BLaER1 treated with 17β-estradiol and CSF1 and Interleukin-3, amounts not matched to agents 10 nM and 100 nM (cell line): ENCODE results near the gene NUP160.
"Not testable (repeated sequence)": the region's sequence is repeated elsewhere in the genome, so short reads cannot be mapped to it uniquely, and the experiment has no call there.

Source experiments
- H3K27ac ChIP-seq, 11 experiments: shearing (Covaris generic); formaldehyde crosslinking; 2 replicates each; pipeline ENCODE4 v1.8.1; 2022
- H3K27me3 ChIP-seq, 11 experiments: shearing (Covaris generic); formaldehyde crosslinking; 2 replicates each; pipeline ENCODE4 v1.8.1; 2022
- H3K36me3 ChIP-seq, 11 experiments: shearing (Covaris generic); formaldehyde crosslinking; 2 replicates each; pipeline ENCODE4 v1.8.1; 2022
- H3K4me1 ChIP-seq, 10 experiments: shearing (Covaris generic); formaldehyde crosslinking; 2 replicates each; pipeline ENCODE4 v1.8.1; 2022
- H3K4me2 ChIP-seq, 11 experiments: shearing (Covaris generic); formaldehyde crosslinking; 2 replicates each; pipeline ENCODE4 v1.8.1; 2022
- H3K4me3 ChIP-seq, 10 experiments: shearing (Covaris generic); formaldehyde crosslinking; 2 replicates each; pipeline ENCODE4 v1.8.1; 2022
- H3K9ac ChIP-seq, 11 experiments: shearing (Covaris generic); formaldehyde crosslinking; 2 replicates each; pipeline ENCODE4 v1.8.1; 2022
- H3K9me3 ChIP-seq, 11 experiments: shearing (Covaris generic); formaldehyde crosslinking; replicated peaks in 1 of 11; 2 replicates each; pipeline ENCODE4 v1.8.1; 2022
- H4K20me1 ChIP-seq, 11 experiments: shearing (Covaris generic); formaldehyde crosslinking; 2 replicates each; pipeline ENCODE4 v1.8.1; 2022
- Cebpa-rat ChIP-seq, 11 experiments: shearing (Covaris generic); IDR thresholded peaks; 2 replicates each; pipeline ENCODE4 v1.8.1; 2022

NUP160 gene

GRCh38 chr11:47847892-47848699 lies at the start of gene NUP160:
TSS of gene NUP160 (minus strand) at chr11:47848350. CDS start at chr11:47848318, 32 bp downstream.
- Histone ChIP-seq H3K4me1 (peaks cover 50 to 79% (median 71%) of the 10 kb centered on the region in 10 experiments), H3K4me2 (peak within 1 kb of the TSS; percentile 81 to 94 (median 89)), H3K4me3 (peak within 1 kb of the TSS; percentile 83 to 96 (median 90)), H3K27ac (peak within 1 kb of the TSS; percentile 73 to 96 (median 93)), H3K36me3 (peaks cover 26 to 40% (median 37%) of the 10 kb centered on the region in 11 experiments), H3K27me3 (no peaks in the 10 kb centered on the region), H4K20me1 (peaks cover 0 to 22% (median 12%) of the 10 kb centered on the region in 11 experiments; a peak in 12 of 22 replicates), H3K9ac (peak within 1 kb of the TSS; percentile 83 to 97 (median 92)), H3K9me3 (no peaks in the 10 kb centered on the region)
- TF ChIP-seq Cebpa-rat (IDR thresholded peaks at IDR 0.05) = no peak

DNA sequence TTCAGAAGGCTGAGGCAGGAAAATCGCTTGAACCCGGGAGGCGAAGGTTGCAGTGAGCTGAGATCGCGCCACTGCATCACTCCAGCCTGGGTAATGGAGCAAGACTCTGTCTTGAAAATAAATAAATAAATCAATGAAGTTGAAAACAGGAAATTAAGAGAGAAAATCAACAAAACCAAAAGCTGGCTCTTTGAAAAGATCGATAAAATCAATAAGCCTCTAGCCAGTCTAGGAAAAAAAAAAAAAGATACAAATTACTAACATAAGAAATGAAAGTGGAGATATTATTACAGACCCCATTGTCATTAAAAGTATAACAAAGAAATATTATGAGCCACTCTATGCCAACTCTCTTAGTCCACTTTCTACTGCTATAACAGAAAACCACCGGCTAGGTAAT lies 48.0 kb upstream of the NUP160 start:
- H3K4me2 ChIP-seq = no peak overlapping the region
- peaks cover 0 to 13% (median 7%) of the 10 kb centered on the region in 10 experiments; a peak in 16 of 20 replicates for H3K4me1 ChIP-seq
- H3K4me3 ChIP-seq = no peak overlapping the region
- TF ChIP-seq Cebpa-rat (IDR thresholded peaks at IDR 0.05) = no peak
- H3K9me3 ChIP-seq = peaks cover 0 to 34% (median 16%) of the 10 kb centered on the region in 11 experiments; a peak in 18 of 22 replicates
- H3K36me3 ChIP-seq = no peaks in the 10 kb centered on the region
- H3K27me3 ChIP-seq = no peaks in the 10 kb centered on the region
- H3K27ac ChIP-seq = no peak overlapping the region
- H4K20me1 ChIP-seq = no peaks in the 10 kb centered on the region
- no peak overlapping the region for H3K9ac ChIP-seq

- H3K9ac ChIP-seq = no peak overlapping the region
- H3K4me1 ChIP-seq = peaks cover 10 to 24% (median 19%) of the 10 kb centered on the region in 10 experiments
- H3K36me3 ChIP-seq = no peaks in the 10 kb centered on the region
- TF ChIP-seq Cebpa-rat (IDR thresholded peaks at IDR 0.05) = no peak
- no peaks in the 10 kb centered on the region for H3K27me3 ChIP-seq
- H4K20me1 ChIP-seq = no peaks in the 10 kb centered on the region
- no peak overlapping the region for H3K4me3 ChIP-seq
- peaks cover 0 to 34% (median 16%) of the 10 kb centered on the region in 11 experiments; a peak in 18 of 22 replicates for H3K9me3 ChIP-seq
- H3K4me2 ChIP-seq = no peak overlapping the region
- no peak overlapping the region for H3K27ac ChIP-seq
Observed at GRCh38 chr11:47895035-47895434, 46.9 kb upstream of the NUP160 start.

DNA sequence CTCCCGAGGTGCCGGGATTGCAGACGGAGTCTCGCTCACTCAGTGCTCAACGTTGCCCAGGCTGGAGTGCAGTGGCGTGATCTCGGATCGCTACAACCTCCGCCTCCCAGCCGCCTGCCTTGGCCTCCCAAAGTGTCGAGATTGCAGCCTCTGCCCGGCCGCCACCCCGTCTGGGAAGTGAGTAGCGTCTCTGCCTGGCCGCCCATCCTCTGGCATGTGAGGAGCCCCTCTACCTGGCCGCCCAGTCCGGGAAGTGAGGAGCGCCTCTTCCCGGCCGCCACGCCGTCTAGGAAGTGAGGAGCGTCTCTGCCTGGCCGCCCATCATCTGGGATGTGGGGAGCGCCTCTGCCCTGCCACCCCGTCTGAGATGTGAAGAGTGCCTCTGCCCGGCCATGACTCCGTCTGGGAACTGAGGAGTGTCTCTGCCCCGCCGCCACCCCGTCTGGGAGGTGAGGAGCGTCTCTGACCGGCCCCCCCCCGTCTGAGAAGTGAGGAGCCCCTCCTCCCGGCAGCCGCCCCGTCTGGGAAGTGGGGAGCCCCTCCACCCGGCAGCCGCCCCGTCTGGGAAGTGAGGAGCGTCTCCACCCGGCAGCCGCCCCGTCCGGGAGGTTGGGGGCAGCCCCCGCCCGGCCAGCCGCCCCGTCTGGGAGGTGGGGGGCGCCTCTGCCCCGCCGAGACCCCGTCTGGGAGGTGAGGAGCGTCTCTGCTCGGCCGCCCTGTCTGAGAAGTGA lies 44.6 kb upstream of the NUP160 start:
- H3K4me3 ChIP-seq, H3K9ac ChIP-seq, H3K36me3 ChIP-seq, H3K27me3 ChIP-seq, H4K20me1 ChIP-seq, H3K4me2 ChIP-seq: not testable (repeated sequence)
- peaks cover 18 to 43% (median 40%) of the 10 kb centered on the region in 10 experiments for H3K4me1 ChIP-seq
- 0 out of 22 replicates have a peak overlapping the region, but pooled peaks of 1 of the 11 experiments have one; percentile 18 for H3K27ac ChIP-seq
- peaks cover 0 to 34% (median 16%) of the 10 kb centered on the region in 11 experiments; a peak in 18 of 22 replicates for H3K9me3 ChIP-seq

DNA sequence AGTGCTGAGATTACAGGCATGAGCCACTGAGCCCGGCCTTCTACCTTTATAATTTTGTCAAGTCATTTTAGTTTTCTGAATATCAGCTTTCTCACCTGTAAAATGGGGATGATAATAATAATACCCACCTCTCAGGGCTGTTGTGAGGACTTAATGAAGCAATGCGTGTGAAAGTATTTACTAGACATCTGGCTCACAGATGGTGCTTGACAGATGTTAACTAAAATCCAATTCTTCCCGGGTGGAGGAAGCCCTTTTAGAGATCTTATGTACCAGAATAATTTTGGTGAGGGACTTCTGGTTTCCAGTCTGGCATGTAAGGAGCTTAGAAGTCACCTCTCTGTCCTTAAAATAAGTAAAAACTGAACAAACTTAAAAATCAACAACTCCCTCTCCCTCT lies 43.7 kb upstream of the NUP160 start:
- no peak for TF ChIP-seq Cebpa-rat (IDR thresholded peaks at IDR 0.05)
- Histone ChIP-seq H4K20me1 (no peaks in the 10 kb centered on the region), H3K4me1 (peaks cover 20 to 47% (median 41%) of the 10 kb centered on the region in 10 experiments), H3K9me3 (peaks cover 0 to 34% (median 16%) of the 10 kb centered on the region in 11 experiments; a peak in 18 of 22 replicates), H3K4me3 (no peak overlapping the region), H3K36me3 (no peaks in the 10 kb centered on the region), H3K4me2 (peak overlapping the region in 7 of 11 experiments; percentile 66 to 89 (median 76); a peak in 9 of 22 replicates), H3K27ac (peak overlapping the region in 5 of 11 experiments; percentile 78 to 89 (median 81); a peak in 5 of 22 replicates), H3K9ac (no peak overlapping the region), H3K27me3 (no peaks in the 10 kb centered on the region)

DNA sequence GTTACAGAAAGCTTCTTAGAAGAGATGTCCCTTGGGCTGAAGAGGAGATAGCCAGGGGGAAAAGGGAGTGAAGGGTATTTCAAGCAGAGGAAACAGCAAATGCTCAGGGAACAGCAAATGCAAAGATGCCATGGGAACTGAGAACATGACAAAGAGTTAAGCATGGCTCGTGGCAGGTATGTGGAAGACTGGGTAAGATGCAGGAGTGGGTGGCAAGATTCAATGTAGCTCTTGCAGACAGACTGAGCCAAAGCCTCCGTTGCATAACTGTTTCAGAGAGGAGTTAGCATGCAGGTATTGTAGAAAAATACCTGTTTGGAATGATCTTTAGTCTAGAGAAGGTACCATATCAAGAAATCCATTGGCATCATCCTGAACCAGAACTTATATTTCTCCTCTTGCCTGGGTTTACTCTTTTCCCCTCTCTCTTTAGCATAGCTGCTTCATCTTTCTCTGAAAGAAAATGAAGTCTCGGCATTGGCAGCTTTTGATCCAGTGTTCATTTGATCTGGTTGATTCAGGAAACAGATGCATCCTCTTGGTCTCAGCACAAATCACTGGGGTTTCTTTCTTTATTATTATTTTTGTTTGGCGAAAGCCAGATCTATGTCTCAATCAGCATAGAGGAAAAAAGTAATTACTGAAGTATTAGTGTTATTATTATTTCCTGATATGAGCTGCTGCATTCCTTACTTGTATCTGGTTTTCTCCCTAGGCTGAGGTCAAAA lies 41.7 kb upstream of the NUP160 start:
- peaks cover 38 to 66% (median 59%) of the 10 kb centered on the region in 10 experiments for H3K4me1 ChIP-seq
- no peaks in the 10 kb centered on the region for H3K27me3 ChIP-seq
- H3K9ac ChIP-seq = peak overlapping the region; percentile 29 to 72 (median 59); a peak in 17 of 22 replicates
- peak overlapping the region; percentile 41 to 89 (median 74) for H3K4me2 ChIP-seq
- TF ChIP-seq Cebpa-rat (IDR thresholded peaks at IDR 0.05) = no peak
- H4K20me1 ChIP-seq = no peaks in the 10 kb centered on the region
- peaks cover 0 to 27% (median 14%) of the 10 kb centered on the region in 11 experiments; a peak in 16 of 22 replicates for H3K9me3 ChIP-seq
- no peak overlapping the region; a peak in 3 of 20 replicates for H3K4me3 ChIP-seq
- no peaks in the 10 kb centered on the region for H3K36me3 ChIP-seq
- peak overlapping the region; percentile 64 to 89 (median 79); a peak in 20 of 22 replicates for H3K27ac ChIP-seq

- H3K27me3 ChIP-seq = no peaks in the 10 kb centered on the region
- H3K36me3 ChIP-seq = no peaks in the 10 kb centered on the region
- TF ChIP-seq Cebpa-rat (IDR thresholded peaks at IDR 0.05) = no peak
- peak overlapping the region in 7 of 11 experiments; percentile 3 to 89 (median 72); a peak in 12 of 22 replicates for H3K4me2 ChIP-seq
- peaks cover 46 to 69% (median 64%) of the 10 kb centered on the region in 10 experiments for H3K4me1 ChIP-seq
- H3K9ac ChIP-seq = no peak overlapping the region
- peaks cover 0 to 17% (median 8%) of the 10 kb centered on the region in 11 experiments; a peak in 14 of 22 replicates for H3K9me3 ChIP-seq
- H4K20me1 ChIP-seq = no peaks in the 10 kb centered on the region
- peak overlapping the region in 5 of 11 experiments; percentile 15 to 89 (median 81); a peak in 6 of 22 replicates for H3K27ac ChIP-seq
- no peak overlapping the region for H3K4me3 ChIP-seq
Observed at GRCh38 chr11:47887910-47888569, 39.9 kb upstream of the NUP160 start.

DNA sequence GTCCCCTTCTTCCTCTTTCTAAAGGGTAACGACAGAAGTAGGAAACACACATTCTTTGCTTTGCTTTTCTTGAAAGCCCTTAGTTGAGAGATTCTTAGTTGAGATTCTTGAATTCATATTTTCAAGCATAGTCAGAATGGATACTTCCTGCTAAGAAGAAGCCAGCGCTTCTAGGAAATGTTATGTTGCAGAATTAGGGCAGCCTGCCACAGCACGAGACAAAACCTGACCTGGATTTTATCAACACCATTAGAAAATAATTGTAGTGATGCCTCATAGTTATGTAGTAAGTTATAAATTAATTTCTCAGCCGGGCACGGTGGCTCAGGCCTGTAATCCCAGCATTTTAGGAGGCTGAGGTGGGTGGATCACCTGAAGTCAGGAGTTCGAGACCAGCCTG lies 37.9 kb upstream of the NUP160 start:
- Histone ChIP-seq H3K4me2 (peak overlapping the region; percentile 49 to 76 (median 70)), H3K4me3 (no peak overlapping the region; a peak in 1 of 20 replicates), H3K4me1 (peaks cover 48 to 63% (median 58%) of the 10 kb centered on the region in 10 experiments)

GRCh38 chr11:47882437-47882836 lies 34.3 kb upstream of the NUP160 start:
- H4K20me1 ChIP-seq, H3K4me2 ChIP-seq, H3K9ac ChIP-seq, H3K4me3 ChIP-seq, H3K27me3 ChIP-seq, H3K36me3 ChIP-seq, H3K27ac ChIP-seq: not testable (repeated sequence)
- H3K9me3 ChIP-seq = peaks cover 6 to 35% (median 18%) of the 10 kb centered on the region in 11 experiments; a peak in 18 of 22 replicates
- H3K4me1 ChIP-seq = peaks cover 22 to 58% (median 36%) of the 10 kb centered on the region in 10 experiments

More for the DNA sequence above, 37.9 kb upstream of the NUP160 start:
- Histone ChIP-seq H4K20me1 (no peaks in the 10 kb centered on the region), H3K36me3 (no peaks in the 10 kb centered on the region), H3K9ac (peak overlapping the region; percentile 2 to 77 (median 47); a peak in 16 of 22 replicates), H3K27ac (peak overlapping the region; percentile 54 to 87 (median 68); a peak in 21 of 22 replicates), H3K27me3 (no peaks in the 10 kb centered on the region), H3K9me3 (peaks cover 0 to 8% (median 0%) of the 10 kb centered on the region in 11 experiments; a peak in 1 of 22 replicates)
- no peak for TF ChIP-seq Cebpa-rat (IDR thresholded peaks at IDR 0.05)
